Epidermal melanocyte (primary cell): Measurements from ENCODE around the gene DNAJC8.

ENCODE experiments used
- DNase-seq: peaks from one replicate; pipeline ENCODE4 v3.0.0; 2011; ENCODE audit warnings: low spot score; ENCODE audit not compliant: insufficient read length

Gene DNAJC8

GRCh38 chr1:28205243-28205642 is 27.6 kb downstream of the DNAJC8 start:
- DNase-seq = no peak

GRCh38 chr1:28200234-28200873 is 32.5 kb downstream of the DNAJC8 start:
- DNase-seq = no peak

GRCh38 chr1:28199328-28200233 is 33.2 kb downstream of the DNAJC8 start:
- no peak for DNase-seq

GRCh38 chr1:28197682-28198415 is 35.0 kb downstream of the DNAJC8 start:
- no peak for DNase-seq

- no peak for DNase-seq
These were observed 36.5 kb downstream of the DNAJC8 start for GRCh38 chr1:28196330-28196729.

- DNase-seq = no peak
These were observed 37.0 kb downstream of the DNAJC8 start for GRCh38 chr1:28195780-28196179.

- no peak for DNase-seq
These were observed 38.3 kb downstream of the DNAJC8 start for GRCh38 chr1:28194326-28195035.

GRCh38 chr1:28193701-28194161 is 39.1 kb downstream of the DNAJC8 start:
- DNase-seq = no peak

- no peak for DNase-seq
These were observed 41.7 kb downstream of the DNAJC8 start for GRCh38 chr1:28190996-28191645.

- no peak for DNase-seq
These were observed 42.4 kb downstream of the DNAJC8 start for GRCh38 chr1:28190337-28190979.

GRCh38 chr1:28185071-28185470 is 47.8 kb downstream of the DNAJC8 start:
- no peak for DNase-seq

GRCh38 chr1:28180306-28181305 is 52.2 kb downstream of the DNAJC8 start:
- no peak for DNase-seq

- DNase-seq = no peak
These were observed 53.9 kb downstream of the DNAJC8 start for GRCh38 chr1:28178690-28179485.

- DNase-seq = no peak
These were observed 56.0 kb downstream of the DNAJC8 start, which contains the start of gene PTAFR for GRCh38 chr1:28176492-28177470. Gene PTAFR (minus strand): TSS chr1:28176690. CDS start chr1:28151021, 25,669 bp downstream.

GRCh38 chr1:28175955-28176485 is 56.8 kb downstream of the DNAJC8 start:
- no peak for DNase-seq

- DNase-seq = no peak
These were observed 58.9 kb downstream of the DNAJC8 start for GRCh38 chr1:28173980-28174297.
